ENCODE results near the gene ZNF605. TPM values are rescaled to one million over a fixed set of nuclear protein-coding genes. Genes with fewer than 3 reads are reported as not detected.

ZNF605 gene
- total and polyA plus RNA-seq, 10 of the 15 experiments (the other 5 are each of a cell fraction or from before 2014, with no cell fraction given), result 0.95 to 4.8 (median 2.5) TPM

DNA sequence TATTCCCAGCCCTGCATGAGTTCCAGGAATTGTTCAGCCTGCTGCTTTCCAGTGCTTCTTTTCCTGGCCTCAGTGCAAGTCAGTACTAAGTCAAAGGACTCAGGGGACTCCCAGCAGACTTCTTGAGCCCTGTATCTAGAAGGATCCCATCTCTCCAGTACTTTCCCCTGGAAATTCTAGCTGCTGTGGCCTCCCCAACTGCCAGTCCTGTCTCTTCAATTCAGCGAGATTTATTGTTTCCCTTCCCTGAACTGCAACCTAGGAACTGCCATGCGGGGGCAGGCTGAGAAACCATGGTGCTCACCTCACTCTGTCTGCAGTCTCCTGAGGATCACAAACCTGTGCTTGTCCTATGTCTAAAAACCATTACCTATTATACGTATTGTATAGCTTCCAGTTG lies 31.8 kb downstream of the ZNF605 start:
- H3K9me3 ChIP-seq (replicated peaks; ENCODE audit: control insufficient read depth, insufficient read depth, low read length), result peaks cover 36% of the 10 kb centered on the region
- no peak for DNase-seq (ENCODE audit: low read depth, low spot score)
- intact Hi-C loops (cut with micrococcal nuclease; ENCODE audit: unreplicated experiment), result no loop called here
- H3K27me3 ChIP-seq (replicated peaks in 1 of 2; ENCODE audit: control insufficient read depth in 2 of 2, insufficient read depth in 2 of 2, low read length in 1 of 2), result no peaks in the 10 kb centered on the region
- no peak overlapping the region for H3K9ac ChIP-seq (ENCODE audit: control insufficient read depth, insufficient read depth, low read length)
- no peak overlapping the region for H3K27ac ChIP-seq (ENCODE audit: control insufficient read depth, insufficient read depth)
- TF ChIP-seq SRF (IDR thresholded peaks at IDR 0.05; ENCODE audit: low read depth in 2 of 2, low read length in 2 of 2) (no peak), KDM1A (IDR thresholded peaks at IDR 0.05; ENCODE audit: borderline replicate concordance) (no peak), HDAC6 (IDR thresholded peaks at IDR 0.05; ENCODE audit: unreplicated experiment) (no peak), TBL1XR1 (IDR thresholded peaks at IDR 0.05; ENCODE audit: low read depth, low read length) (no peak), NFIC (IDR thresholded peaks at IDR 0.05; ENCODE audit: low read depth, low read length) (no peak), POU2F2 (IDR thresholded peaks at IDR 0.05; ENCODE audit: borderline replicate concordance, low read depth, low read length) (no peak), KLF5 (IDR thresholded peaks at IDR 0.05; ENCODE audit: partially characterized antibody) (no peak), TCF7 (IDR thresholded peaks at IDR 0.05; ENCODE audit: borderline replicate concordance) (no peak), BRCA1 (IDR thresholded peaks at IDR 0.05; ENCODE audit: low read depth, low read length) (no peak), POLR2AphosphoS5 (IDR thresholded peaks at IDR 0.05; ENCODE audit: low read length) (no peak), NFYB (IDR thresholded peaks at IDR 0.05; ENCODE audit: insufficient read depth, low read depth, low read length) (no peak), CBX5 (IDR thresholded peaks at IDR 0.05; ENCODE audit: low read depth) (no peak)
- SMC1A ChIA-PET (ENCODE audit: uncharacterized antibody, unreplicated experiment), result no interaction called here
- H3K4me2 ChIP-seq (ENCODE audit: control insufficient read depth, insufficient read depth), result no peak overlapping the region
- BruUV-seq (replicated peaks), result no TSS peak
- no peaks in the 10 kb centered on the region for H3K4me1 ChIP-seq (ENCODE audit: control insufficient read depth, insufficient read depth, low read length)
- 97% methylated on average over 3 of the region's 3 CpGs for WGBS (ENCODE audit: insufficient coverage, insufficient replicate concordance, low lambda C conversion rate, missing lambda C conversion rate)
- no peaks in the 10 kb centered on the region for H4K20me1 ChIP-seq (ENCODE audit: control insufficient read depth, insufficient read depth)
- no peak for FAIRE-seq
- H2AFZ ChIP-seq (ENCODE audit: control insufficient read depth, low read depth, low read length), result no peak overlapping the region
- POLR2A ChIA-PET, result no interaction called here
- no peak for ATAC-seq
- no peaks in the 10 kb centered on the region for H3K79me2 ChIP-seq (ENCODE audit: control insufficient read depth, insufficient read depth, low read length)
- CTCF ChIA-PET, result no interaction called here
- no peak overlapping the region for H3K4me3 ChIP-seq
- no peaks in the 10 kb centered on the region for H3K36me3 ChIP-seq (ENCODE audit: control insufficient read depth in 2 of 2, insufficient read depth in 2 of 2, low read length in 1 of 2)
- in situ Hi-C loops (cut with MboI), result loop anchor here (5.0 kb wide), 1 partner anchor 178 kb away; no protein-coding TSS in a partner anchor
- RAD21 ChIA-PET (ENCODE audit: unreplicated experiment), result no interaction called here

Data from GM12878 (cell line).